ENCODE measurements around the gene SELENOS. TPM values are rescaled to one million over a fixed set of nuclear protein-coding genes. Genes with fewer than 3 reads are reported as not detected.

Gene SELENOS
- total RNA-seq, 1 donor from 2014 or later = 28.7 TPM

DNA sequence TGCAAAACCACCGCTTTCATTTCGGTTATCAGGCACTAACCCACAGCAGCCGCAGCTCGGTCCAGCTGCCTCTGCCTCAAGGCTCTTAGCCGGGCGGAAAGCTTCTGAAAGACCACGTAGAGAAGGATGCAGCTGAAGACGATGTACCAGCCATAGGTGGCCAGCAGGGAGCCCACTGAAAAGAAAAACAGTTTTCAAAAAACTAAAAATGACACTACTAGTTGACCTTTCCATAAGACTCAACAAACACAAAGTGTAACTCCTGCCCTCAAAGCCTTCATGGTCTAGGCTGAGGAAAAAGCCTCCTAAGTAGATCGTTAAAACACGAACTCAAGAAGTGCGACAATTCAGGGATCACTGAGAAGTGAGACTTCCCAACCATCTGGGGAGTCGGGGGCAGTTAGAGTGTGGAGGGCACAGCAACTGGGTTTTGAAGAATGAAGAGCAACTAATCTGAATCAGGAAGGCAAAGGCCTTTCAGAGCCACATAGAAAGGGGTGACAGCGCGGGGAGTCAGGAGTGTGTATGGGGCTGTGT, 716 bp downstream of the SELENOS start:
- no peak for DNase-seq

DNA sequence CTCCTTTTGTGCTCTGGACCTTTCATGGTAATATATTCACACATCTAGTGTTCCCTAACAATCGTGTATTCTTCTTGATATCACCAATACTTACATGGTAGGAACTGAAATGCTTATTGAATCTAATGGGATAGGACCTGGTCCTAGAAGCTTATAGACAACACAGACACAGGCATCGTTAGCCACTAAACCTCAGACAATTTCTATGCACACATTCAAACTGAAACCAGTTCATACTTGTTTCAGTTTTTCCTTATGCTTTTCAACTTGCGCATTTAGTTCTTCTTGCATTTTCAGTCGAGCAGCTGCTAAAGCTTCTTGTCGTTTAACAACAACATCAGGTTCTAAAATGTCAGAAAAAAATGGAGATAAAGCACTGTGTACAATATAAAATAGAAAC, 2.3 kb downstream of the SELENOS start:
- no peak for DNase-seq

DNA sequence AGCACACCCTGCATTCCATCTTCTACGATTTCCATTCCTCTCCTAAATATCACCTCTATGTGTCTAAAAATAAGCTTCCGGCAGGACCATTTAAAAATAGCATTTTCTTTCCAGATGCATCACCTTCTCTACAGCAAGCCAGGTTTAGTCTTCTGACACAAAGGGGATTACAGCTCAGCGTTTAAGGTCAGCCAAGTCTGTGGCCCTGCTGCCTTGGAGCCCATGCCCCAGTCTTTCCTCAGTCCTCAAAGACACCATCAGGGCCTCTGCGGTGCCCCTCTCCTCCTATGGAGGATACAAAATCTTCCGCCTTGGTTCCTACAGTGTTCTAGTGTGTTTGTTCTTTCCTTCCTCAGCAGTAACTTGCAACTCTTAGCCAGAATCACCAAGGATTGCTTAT, 3.8 kb downstream of the SELENOS start:
- no peak for DNase-seq

DNA sequence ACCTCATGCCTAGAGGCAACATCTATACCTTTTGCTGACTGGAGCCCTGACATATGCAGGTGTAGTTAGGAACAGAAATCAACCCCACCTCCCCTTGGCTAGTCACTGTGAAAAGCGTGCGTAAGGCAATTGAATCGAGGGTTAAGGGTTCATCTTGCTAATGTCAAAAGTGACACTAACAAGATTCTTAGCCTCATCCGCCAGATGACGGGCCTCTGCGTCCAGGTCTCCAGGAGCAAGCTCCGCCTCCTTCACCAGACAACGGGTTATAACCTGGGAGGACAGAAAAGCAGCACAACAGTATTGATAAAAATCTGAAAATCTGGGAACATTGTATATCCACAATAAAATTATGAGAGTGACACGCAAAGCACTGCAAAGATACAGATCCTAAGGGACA, 4.7 kb downstream of the SELENOS start:
- no peak for DNase-seq

DNA sequence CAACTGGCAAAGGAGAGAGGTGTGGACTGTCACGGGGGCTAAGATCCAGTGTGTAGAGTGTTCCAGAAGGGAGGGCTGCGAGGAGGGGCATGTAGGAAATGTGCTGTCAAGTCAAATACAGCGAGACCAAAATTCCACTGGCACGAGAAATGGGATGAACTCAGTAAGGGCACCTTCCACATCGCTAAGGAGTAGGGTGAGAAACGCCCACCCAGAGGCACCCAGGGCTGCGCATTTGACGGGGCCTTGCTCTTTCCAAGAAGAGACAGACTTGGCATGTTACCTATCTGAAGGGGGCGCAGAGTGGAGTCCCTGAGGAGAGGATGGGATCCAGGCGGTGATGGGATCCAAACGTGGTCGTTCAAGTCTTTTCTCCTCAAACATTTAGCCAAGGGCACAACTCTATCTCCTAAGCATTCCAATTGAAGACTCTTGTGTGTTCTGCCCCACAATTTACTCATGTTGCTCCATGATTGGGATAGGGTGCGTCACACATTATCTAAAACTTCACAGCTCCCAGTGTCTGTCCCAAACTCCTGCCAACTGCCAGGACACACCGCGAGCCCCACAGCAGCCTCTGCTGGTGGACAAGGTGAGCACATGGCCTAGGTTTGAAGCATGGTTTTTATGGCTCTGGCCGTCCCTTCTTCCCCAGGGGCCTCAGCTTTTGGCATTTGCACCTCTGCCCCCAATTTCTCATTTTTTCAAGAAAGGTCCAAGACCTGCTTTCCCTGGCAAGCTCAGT, 7.6 kb downstream of the SELENOS start:
- no peak for DNase-seq

- DNase-seq = no peak
Observed at GRCh38 chr15:101267320-101268104, 9.8 kb downstream of the SELENOS start.

DNA sequence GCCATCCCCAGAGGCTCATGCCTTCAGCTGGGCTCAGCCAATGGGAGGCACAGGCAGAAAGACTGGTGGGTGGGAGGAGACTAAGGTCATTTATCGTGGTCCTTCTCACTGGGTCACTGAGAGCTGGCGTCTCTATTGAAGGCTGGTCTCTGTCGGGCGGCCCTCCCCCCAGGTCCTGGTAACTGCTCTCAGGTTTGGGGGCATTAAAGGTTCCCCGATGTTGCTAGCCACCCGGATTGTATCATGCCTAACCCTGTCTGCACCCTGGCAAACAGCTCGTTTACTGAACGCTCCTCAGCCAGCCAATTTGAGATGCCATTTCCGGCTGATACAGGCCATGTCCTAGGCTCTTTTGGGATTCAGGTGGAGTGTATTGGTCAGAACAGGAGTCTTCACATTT, 10.5 kb downstream of the SELENOS start:
- no peak for DNase-seq

- no peak for DNase-seq
Observed at GRCh38 chr15:101266034-101266433, 11.3 kb downstream of the SELENOS start.

- DNase-seq = no peak
Observed at GRCh38 chr15:101264911-101265641, 12.2 kb downstream of the SELENOS start.

DNA sequence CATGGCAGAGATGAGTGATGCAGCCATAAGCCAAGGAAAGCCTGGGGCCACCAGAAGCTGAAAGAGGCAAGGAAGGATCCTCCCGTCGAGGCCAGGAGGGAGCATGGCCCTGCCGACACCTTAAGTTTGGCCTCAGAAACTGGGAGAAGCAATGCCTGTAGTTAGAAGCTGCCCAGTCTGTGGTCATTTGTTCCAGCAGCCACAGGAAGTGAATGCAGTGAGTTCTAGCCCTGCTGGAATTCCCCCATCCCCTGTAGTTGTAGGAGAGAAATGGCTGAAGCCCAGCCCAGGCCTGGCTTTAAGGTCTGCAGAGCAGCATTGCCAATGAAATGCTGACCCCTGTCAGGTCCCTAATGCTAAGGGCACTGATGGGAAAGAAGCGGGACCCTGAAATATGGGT, 13.3 kb downstream of the SELENOS start:
- DNase-seq = no peak

DNA sequence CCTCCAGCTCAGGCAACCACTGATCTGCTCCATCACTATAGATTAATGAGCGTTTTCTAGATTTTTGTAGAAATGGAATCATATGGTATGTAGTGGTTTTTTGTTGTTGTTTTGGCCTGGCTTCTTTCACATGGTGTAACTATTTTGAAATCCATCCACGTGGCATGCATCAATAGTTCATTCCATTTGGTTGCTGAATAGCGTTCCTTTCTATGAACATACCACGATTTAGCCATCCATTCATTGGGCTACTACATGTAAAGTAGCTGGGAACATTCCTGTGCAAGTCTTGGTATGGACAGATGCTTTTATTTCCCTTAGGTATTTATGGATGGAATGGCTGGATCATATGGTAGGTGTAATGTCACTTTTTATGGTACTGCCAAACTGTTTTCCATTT, 14.7 kb downstream of the SELENOS start:
- DNase-seq = no peak

DNA sequence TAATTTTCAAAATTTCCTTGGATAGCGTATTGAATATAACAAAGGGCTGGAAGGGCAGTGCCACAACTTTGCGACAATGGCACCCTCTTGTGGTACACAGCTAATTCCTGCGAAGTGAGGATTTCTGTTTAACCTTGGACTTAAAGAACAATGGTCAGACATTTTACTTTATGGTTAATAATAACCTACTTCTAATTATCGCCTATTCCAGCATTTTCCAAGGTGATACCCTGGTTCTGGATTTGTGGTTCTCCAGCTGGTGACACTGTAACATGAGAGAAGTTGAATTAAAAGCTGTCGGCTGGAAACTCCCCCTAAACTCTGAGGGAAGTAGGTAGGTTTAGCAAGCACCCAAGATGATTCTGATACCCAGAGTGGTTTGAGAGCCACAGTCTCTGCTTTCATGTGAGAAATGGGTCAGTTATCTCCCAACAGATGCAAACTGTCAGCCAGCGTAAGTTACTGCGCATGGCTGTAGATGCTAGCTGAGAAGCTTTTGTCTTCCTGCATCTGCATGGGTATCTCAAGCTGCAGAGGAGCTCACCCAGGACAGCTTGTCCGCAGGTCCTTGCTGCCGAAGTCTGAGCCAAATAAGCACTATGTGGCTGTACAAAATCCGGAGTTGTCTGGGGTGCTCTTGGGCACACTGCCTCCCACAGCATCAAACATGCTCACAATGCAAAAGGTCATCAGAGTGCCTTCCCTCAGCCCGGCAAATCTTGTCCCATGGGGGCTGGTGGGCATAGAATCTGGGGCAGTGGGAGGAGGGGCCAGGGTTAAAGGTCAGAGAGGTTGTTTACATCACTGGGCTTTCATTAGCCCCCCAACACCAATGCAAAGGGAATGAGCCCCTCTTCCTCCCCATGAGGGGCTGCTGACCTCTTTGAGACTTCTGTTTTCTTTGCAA, 18.8 kb downstream of the SELENOS start:
- peak; percentile 83 for DNase-seq

DNA sequence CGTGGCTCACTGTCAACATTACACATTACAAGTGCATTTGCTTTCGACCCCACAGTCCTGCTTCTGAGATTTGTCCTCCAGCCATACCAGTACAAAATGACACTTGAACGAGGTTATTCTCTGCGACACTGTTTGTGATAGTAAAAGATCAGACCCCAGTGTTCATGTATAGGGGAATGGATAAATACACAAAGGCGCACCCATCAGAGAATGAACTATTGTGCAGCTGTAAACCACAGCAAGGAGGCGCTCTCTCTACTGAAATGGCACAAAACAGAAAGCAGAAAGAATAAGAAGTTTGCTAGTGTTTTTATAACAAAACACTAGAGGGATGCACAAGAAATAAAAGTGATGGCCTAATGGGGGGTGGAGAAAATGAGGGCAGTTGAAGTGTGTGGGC, 20.5 kb downstream of the SELENOS start:
- no peak for DNase-seq

DNA sequence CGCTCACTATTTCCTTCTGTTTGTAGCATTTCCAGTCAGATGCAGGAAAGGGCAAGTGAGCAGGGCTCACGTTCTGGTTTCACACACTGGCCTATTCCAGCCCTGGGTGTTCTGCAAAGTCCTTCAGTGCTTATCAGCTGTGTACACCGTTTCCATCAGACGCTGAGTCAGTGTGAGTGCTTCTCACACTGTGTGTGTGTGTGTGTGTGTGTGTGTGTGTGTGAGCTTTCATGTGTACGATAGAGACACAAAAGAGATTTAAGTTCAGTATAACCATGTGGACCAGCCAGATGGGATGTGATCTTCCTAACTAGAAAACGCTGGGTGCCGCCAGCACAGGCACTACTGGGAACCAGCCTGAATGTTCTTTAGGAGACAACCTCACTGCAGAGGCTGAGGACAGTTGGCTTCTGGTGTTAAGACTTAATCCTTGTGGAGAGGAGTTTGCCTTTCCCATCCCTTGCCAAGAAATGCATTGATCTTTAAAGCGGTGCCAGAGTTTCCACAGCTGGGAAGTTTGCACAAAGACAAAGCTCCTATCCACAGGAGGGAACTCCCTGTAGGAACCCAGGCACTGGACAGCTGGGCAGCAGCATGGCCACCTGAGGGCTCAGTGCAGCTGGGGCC, 21.6 kb downstream of the SELENOS start:
- peak; percentile 36 for DNase-seq

DNA sequence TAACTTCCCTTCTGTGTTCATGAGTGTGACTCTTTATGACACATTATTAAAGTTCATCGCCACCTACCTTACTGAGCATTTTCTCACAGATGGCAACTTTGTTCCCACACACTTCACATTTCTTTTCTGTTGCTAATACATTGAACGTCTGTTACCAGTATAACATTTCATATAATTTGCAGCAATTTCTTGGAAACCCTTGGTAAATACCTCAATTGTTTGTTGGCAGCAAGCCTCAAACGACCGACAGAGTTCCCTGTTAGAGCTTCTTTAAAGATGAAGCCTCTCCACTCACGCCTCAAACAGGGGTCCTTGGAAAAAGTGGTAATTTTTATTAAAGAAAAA, 22.3 kb downstream of the SELENOS start:
- DNase-seq = no peak

GRCh38 chr15:101254157-101255050, 22.9 kb downstream of the SELENOS start:
- no peak for DNase-seq

DNA sequence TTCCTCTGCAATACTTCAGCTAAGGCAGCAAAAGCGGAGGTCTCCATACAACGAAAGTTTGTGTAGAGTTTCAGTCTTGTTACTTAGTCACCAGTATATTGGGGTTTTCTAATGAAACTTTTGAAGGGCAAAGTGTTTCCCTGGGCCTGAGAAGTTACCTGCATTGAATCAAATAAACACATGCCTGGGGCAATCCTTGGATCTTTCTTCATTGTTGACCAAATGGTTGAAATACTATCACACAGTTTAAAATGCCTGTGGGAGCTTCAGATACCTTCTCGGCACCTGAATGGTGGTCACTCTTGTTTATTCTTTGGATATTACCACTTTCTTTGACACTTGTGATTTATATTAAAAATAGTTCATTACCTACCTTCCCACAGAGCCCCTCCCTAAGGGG, 24.4 kb downstream of the SELENOS start:
- DNase-seq = no peak

DNA sequence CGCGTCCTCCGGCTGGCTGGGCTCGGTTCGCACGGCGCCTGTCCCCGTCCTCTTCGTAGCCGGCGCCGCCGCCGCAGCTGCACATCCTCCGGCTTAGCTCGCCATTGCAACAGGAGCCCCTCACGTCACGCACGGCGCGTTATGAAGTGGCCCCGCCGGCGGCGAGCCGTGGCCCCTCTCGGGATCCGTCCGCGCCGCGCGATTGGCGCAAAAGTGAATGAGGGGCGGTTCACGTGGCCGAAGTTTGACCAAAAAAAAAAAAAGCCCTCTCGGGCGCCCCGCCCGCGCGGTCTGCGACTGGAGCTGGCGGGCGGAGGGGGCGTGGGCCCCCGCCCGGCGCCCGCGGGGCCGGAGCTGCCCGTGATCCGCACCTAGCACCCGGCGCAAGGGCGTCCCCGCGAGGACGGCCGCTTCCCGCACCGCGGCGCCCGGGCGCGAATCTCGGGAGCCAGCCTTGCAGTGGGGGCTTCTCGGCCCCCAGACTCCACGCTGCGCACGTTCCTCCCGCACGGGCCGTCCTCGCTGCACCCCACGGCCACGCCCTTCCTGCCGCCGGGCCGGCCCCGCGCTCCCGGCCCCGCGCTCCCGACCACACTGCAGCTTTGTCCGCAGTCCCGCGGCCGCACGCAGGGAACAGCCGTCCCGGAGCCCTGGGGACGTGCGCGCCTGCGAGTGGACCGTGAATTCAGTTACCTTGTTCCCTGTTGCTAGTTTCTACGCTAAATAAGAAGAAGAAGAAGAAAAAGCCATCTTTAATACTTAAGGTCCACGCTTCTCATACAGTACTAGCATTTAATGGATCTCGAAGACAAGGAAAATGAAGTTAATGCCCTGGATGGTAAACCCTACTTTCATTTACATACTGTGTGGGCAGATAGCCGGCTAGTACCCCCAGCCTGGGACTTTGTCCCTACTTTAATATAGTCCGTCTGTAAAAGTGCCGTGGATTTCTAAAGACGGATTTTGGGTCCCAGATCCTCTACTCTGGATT, 25.2 kb downstream of the SELENOS start, which contains the start of gene CHSY1:
Gene CHSY1 (minus strand): TSS at position 219 of the 991 bp plus-strand sequence. CDS start 592 bp downstream, outside the sequence.
- DNase-seq = peak; percentile 91

All from skin of body (tissue), 2 donors.